GM20000 (cell line): ENCODE data around the gene ZNF14.
A peak's percentile ranks its signal among the peaks of the same experiment; 100 is the strongest.
"Not testable (repeated sequence)": the region's sequence is repeated elsewhere in the genome, so short reads cannot be mapped to it uniquely, and the experiment has no call there.

Experiments
- DNase-seq: peaks from one replicate; pipeline ENCODE4 v3.0.0; 2012; ENCODE audit warnings: low spot score
- TF ChIP-seq, protein P1 (sequence below): IDR thresholded peaks from 2 replicates; pipeline ENCODE4 v1.5.1; 2012; ENCODE audit warnings: mild to moderate bottlenecking, control low read depth; ENCODE audit errors: extremely low read depth, missing control alignments

Gene ZNF14

DNA sequence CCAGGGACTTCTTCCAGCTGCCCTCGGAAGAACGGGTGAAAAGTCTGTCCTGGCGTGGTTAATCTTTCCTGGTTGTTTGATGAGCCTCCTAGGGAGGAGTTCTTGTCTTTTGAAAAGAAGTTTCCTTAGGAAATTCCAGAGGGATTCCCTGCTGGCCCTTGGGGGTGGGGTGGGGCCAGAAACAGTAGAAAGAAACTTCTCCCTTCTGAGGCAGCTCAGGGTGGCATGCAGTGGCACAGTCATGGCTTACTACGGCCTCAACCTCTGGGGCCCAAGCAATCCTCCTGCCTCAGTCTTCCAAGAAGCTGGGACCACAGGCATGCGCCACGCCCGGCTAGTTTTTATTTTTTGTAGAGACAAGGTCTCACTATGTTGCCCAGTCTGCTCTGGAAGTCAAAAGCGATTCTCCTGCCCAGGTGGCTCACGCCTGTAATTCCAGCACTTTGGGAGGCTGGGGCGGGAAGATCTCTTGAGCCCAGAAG, 62.8 kb downstream of the ZNF14 start:
- DNase-seq, result no peak
- TF ChIP-seq, protein P1, sequence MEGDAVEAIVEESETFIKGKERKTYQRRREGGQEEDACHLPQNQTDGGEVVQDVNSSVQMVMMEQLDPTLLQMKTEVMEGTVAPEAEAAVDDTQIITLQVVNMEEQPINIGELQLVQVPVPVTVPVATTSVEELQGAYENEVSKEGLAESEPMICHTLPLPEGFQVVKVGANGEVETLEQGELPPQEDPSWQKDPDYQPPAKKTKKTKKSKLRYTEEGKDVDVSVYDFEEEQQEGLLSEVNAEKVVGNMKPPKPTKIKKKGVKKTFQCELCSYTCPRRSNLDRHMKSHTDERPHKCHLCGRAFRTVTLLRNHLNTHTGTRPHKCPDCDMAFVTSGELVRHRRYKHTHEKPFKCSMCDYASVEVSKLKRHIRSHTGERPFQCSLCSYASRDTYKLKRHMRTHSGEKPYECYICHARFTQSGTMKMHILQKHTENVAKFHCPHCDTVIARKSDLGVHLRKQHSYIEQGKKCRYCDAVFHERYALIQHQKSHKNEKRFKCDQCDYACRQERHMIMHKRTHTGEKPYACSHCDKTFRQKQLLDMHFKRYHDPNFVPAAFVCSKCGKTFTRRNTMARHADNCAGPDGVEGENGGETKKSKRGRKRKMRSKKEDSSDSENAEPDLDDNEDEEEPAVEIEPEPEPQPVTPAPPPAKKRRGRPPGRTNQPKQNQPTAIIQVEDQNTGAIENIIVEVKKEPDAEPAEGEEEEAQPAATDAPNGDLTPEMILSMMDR, result no peak

GRCh38 chr19:19668230-19669012, 64.5 kb downstream of the ZNF14 start, which contains the start of gene ZNF101:
ZNF101 (plus strand) TSS chr19:19668839; CDS start chr19:19668964, 125 bp downstream.
- TF ChIP-seq, protein P1, result no peak

GRCh38 chr19:19665420-19665948, 67.4 kb downstream of the ZNF14 start:
- DNase-seq, result not testable (repeated sequence)

More at GRCh38 chr19:19668230-19669012, 64.5 kb downstream of the ZNF14 start, which contains the start of gene ZNF101:
- DNase-seq, result peak; percentile 96

- TF ChIP-seq, protein P1, result no peak
Measured at GRCh38 chr19:19663256-19664120, 69.4 kb downstream of the ZNF14 start, which contains the start of gene ATP13A1. ATP13A1 (minus strand) TSS chr19:19663676; CDS start chr19:19663666, 10 bp downstream.

DNA sequence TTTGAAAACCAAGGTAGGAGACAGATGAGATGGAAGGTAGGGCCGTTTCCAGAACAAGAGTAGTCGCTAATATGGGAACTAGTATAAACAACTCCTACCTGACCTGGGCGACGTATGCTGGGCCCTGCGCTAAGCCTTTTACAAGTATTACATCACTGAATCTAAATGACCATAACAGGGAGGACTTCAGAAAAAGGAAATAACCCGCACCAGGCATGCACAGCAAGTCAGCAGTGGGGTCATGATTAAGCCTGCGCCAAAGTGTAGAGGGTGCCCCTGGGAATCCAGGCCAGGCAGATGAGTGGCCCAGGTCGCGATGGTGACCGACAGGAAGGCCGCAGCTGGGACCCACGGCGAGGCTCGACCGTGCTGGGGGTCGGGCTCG, 70.0 kb downstream of the ZNF14 start:
- DNase-seq, result no peak
- TF ChIP-seq, protein P1, result no peak

More at GRCh38 chr19:19663256-19664120, 69.4 kb downstream of the ZNF14 start, which contains the start of gene ATP13A1:
- DNase-seq, result peak; percentile 91

- DNase-seq, result no peak
- TF ChIP-seq, protein P1, result no peak
Measured at GRCh38 chr19:19662344-19662743, 70.6 kb downstream of the ZNF14 start.

- DNase-seq, result peak; percentile 84
Measured at GRCh38 chr19:19661675-19662251, 71.1 kb downstream of the ZNF14 start.

More at GRCh38 chr19:19661675-19662251, 71.1 kb downstream of the ZNF14 start:
- TF ChIP-seq, protein P1, result no peak
